ENCODE data around the gene OPCML. TPM values are rescaled to one million over a fixed set of nuclear protein-coding genes. Genes with fewer than 3 reads are reported as not detected.

The OPCML gene
- total RNA-seq, 1 experiment from 2014 or later: 0.94 TPM

- Histone ChIP-seq H4K20me1 (ENCODE audit: control insufficient read depth, insufficient read depth, insufficient read length) (no peaks in the 10 kb centered on the region), H4K91ac (ENCODE audit: insufficient read length, low read depth, low read length) (no peak overlapping the region), H3K4me2 (ENCODE audit: insufficient read depth, insufficient read length, low read length) (no peak overlapping the region), H3K27ac (ENCODE audit: insufficient read length, low read depth, low read length) (no peak overlapping the region), H3K4ac (ENCODE audit: low read depth, low read length) (no peak overlapping the region), H3K4me1 (ENCODE audit: insufficient read depth, low read length) (peaks cover 3% of the 10 kb centered on the region; the same call in 1 of the 2 replicates), H2AFZ (ENCODE audit: low read length) (no peak overlapping the region), H3K79me1 (ENCODE audit: insufficient read depth, low read depth, low read length, poor library complexity, severe bottlenecking) (no peaks in the 10 kb centered on the region), H3K18ac (ENCODE audit: insufficient read length, low read depth, low read length) (peak overlapping the region; percentile 58), H4K8ac (replicated peaks; ENCODE audit: insufficient read length, low read depth, low read length) (no peak overlapping the region), H2BK120ac (ENCODE audit: low read depth, low read length, poor library complexity, severe bottlenecking) (no peak overlapping the region), H3T11ph (ENCODE audit: low read length) (no peak overlapping the region), H3K27me3 (ENCODE audit: insufficient read depth, low read length) (no peaks in the 10 kb centered on the region), H3K9ac (ENCODE audit: extremely low read depth, insufficient read length, low read length) (no peak overlapping the region), H2BK15ac (ENCODE audit: low read depth, low read length) (no peak overlapping the region), H2BK5ac (ENCODE audit: insufficient read length, low read length) (no peak overlapping the region), H3K23me2 (ENCODE audit: insufficient read length, low read depth, low read length, poor library complexity, severe bottlenecking) (no peaks in the 10 kb centered on the region), H3K56ac (ENCODE audit: insufficient read length, low read depth, low read length) (no peak overlapping the region), H2BK12ac (ENCODE audit: insufficient read length, low read depth, low read length) (no peak overlapping the region), H3K23ac (ENCODE audit: insufficient read length, low read depth, low read length) (no peak overlapping the region), H4K5ac (ENCODE audit: insufficient read length, low read depth, low read length) (no peak overlapping the region), H3K79me2 (ENCODE audit: insufficient read depth, low read length) (no peaks in the 10 kb centered on the region), H3K9me3 (ENCODE audit: control insufficient read depth, low read depth, low read length) (no peaks in the 10 kb centered on the region), H3K14ac (ENCODE audit: insufficient read depth, low read length) (no peak overlapping the region), H2AK5ac (ENCODE audit: insufficient read length, low read length) (no peak overlapping the region), H2BK20ac (ENCODE audit: low read depth, low read length, poor library complexity, severe bottlenecking) (no peak overlapping the region)
- Mint-ChIP-seq H3K4me3 (no peak overlapping the region), H3K36me3 (ENCODE audit: insufficient read depth in 1 of 3, low read depth in 3 of 3) (peaks cover 0 to 5% (median 0%) of the 10 kb centered on the region in 3 experiments; a peak in 2 of 7 replicates), H3K9me3 (0 out of 5 replicates have a peak, but pooled peaks cover 0 to 3% of the 10 kb centered on the region in 2 experiments), H3K27ac (no peak overlapping the region), H3K27me3 (ENCODE audit: low read depth) (no peaks in the 10 kb centered on the region; the same call in 1 of the 2 replicates), H3K4me1 (peaks cover 10 to 16% of the 10 kb centered on the region in 2 experiments)
- DNase-seq: no peak
- WGBS (ENCODE audit: extremely low coverage, insufficient read length, low lambda C conversion rate): no CpG with 5 or more reads among the region's 10 CpGs
- no peak for TF ChIP-seq CTCF (conservative IDR thresholded peaks at IDR 0.05)
Measured at GRCh38 chr11:132579634-132580327, 952.5 kb downstream of the OPCML start.

All from H9 (cell line).